ENCODE results near the gene CDC42BPA. TPM values are rescaled to one million over a fixed set of nuclear protein-coding genes. Genes with fewer than 3 reads are reported as not detected.

The CDC42BPA gene
- total RNA-seq, 2 experiments from 2014 or later: 1.8 to 2.1 TPM

GRCh38 chr1:227218870-227219573 is 99.3 kb downstream of the CDC42BPA start:
- ChIA-PET CTCF (no interaction called here), POLR2A (no interaction called here)
- no peak for ATAC-seq
- Mint-ChIP-seq H3K4me1 (ENCODE audit: low read depth) (no peaks in the 10 kb centered on the region), H3K27ac (no peak overlapping the region), H3K4me3 (no peak overlapping the region), H3K9me3 (no peaks in the 10 kb centered on the region), H3K27me3 (peaks cover 28% of the 10 kb centered on the region), H3K36me3 (ENCODE audit: low read depth) (no peaks in the 10 kb centered on the region)
- no peak for TF ChIP-seq CTCF (IDR thresholded peaks at IDR 0.05)
- intact Hi-C loops (cut with micrococcal nuclease): no loop called here
- DNase-seq: no peak

- Mint-ChIP-seq H3K36me3 (ENCODE audit: low read depth) (no peaks in the 10 kb centered on the region), H3K4me1 (ENCODE audit: low read depth) (no peaks in the 10 kb centered on the region), H3K4me3 (no peak overlapping the region), H3K9me3 (no peaks in the 10 kb centered on the region), H3K27me3 (peaks cover 17% of the 10 kb centered on the region), H3K27ac (no peak overlapping the region)
- no peak for DNase-seq
- TF ChIP-seq CTCF (IDR thresholded peaks at IDR 0.05): no peak
- intact Hi-C loops (cut with micrococcal nuclease): no loop called here
- ChIA-PET POLR2A (no interaction called here), CTCF (no interaction called here)
- ATAC-seq: no peak
These were observed 102.3 kb downstream of the CDC42BPA start for GRCh38 chr1:227215863-227216510.

- Mint-ChIP-seq H3K36me3 (ENCODE audit: low read depth) (no peaks in the 10 kb centered on the region), H3K9me3 (no peaks in the 10 kb centered on the region), H3K4me3 (no peak overlapping the region), H3K27me3 (peaks cover 13% of the 10 kb centered on the region), H3K27ac (no peak overlapping the region), H3K4me1 (ENCODE audit: low read depth) (no peaks in the 10 kb centered on the region)
- TF ChIP-seq CTCF (IDR thresholded peaks at IDR 0.05): no peak
- ChIA-PET POLR2A (no interaction called here), CTCF (no interaction called here)
- intact Hi-C loops (cut with micrococcal nuclease): no loop called here
- ATAC-seq: no peak
- no peak for DNase-seq
These were observed 104.1 kb downstream of the CDC42BPA start for GRCh38 chr1:227214207-227214606.

- Mint-ChIP-seq H3K36me3 (ENCODE audit: low read depth) (no peaks in the 10 kb centered on the region), H3K9me3 (no peaks in the 10 kb centered on the region), H3K27ac (no peak overlapping the region), H3K27me3 (peaks cover 13% of the 10 kb centered on the region), H3K4me1 (ENCODE audit: low read depth) (no peaks in the 10 kb centered on the region), H3K4me3 (no peak overlapping the region)
- intact Hi-C loops (cut with micrococcal nuclease): no loop called here
- DNase-seq: no peak
- POLR2A ChIA-PET: no interaction called here
- CTCF ChIA-PET: no interaction called here
- TF ChIP-seq CTCF (IDR thresholded peaks at IDR 0.05): no peak
- no peak for ATAC-seq
These were observed 104.9 kb downstream of the CDC42BPA start for GRCh38 chr1:227213426-227213825.

- TF ChIP-seq CTCF (IDR thresholded peaks at IDR 0.05): no peak
- intact Hi-C loops (cut with micrococcal nuclease): no loop called here
- ATAC-seq (no peak), DNase-seq (no peak)
- Mint-ChIP-seq H3K9me3 (no peaks in the 10 kb centered on the region), H3K27me3 (peaks cover 10% of the 10 kb centered on the region), H3K36me3 (ENCODE audit: low read depth) (no peaks in the 10 kb centered on the region), H3K27ac (no peak overlapping the region), H3K4me3 (no peak overlapping the region), H3K4me1 (ENCODE audit: low read depth) (no peaks in the 10 kb centered on the region)
- POLR2A ChIA-PET: no interaction called here
- CTCF ChIA-PET: no interaction called here
These were observed 106.1 kb downstream of the CDC42BPA start for GRCh38 chr1:227212164-227212563.

Data from activated CD8-positive, alpha-beta T cell treated with anti-CD3 and anti-CD28 coated beads for 36 hours (primary cell).